Activated CD4-positive, CD25-positive, alpha-beta regulatory T cell (primary cell): ENCODE results near the gene SMCO2.

Experiments
- DNase-seq, 4 experiments: peaks; one replicate each; lab custom pipeline; 2025; lab: John Stamatoyannopoulos, UW

The SMCO2 gene

GRCh38 chr12:27446436-27446835 lies at the start of gene SMCO2:
TSS of gene SMCO2 (plus strand) at chr12:27446736. CDS start at chr12:27470632, 23,896 bp downstream.
- no peak for DNase-seq

DNA sequence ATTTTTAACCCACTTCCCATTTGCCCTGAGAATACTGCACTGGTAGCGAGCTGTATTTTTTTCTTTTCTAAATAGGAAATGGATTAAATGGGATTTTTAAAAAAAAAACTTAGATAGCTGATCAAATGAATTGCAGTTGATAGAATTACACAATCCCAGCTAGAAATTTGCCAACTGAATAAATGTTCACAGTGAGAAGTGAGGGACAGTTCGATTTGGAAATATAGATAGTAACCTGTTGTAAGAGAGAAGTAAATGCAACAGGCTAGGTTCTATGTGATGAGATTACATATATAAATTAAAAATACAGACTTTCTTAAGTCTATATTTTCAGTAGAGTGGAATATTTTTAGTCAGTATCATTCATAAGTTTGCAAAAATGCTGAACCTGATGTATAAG lies 48.1 kb upstream of the SMCO2 start:
- DNase-seq = no peak

GRCh38 chr12:27399074-27399473 lies 47.5 kb upstream of the SMCO2 start:
- DNase-seq = no peak

DNA sequence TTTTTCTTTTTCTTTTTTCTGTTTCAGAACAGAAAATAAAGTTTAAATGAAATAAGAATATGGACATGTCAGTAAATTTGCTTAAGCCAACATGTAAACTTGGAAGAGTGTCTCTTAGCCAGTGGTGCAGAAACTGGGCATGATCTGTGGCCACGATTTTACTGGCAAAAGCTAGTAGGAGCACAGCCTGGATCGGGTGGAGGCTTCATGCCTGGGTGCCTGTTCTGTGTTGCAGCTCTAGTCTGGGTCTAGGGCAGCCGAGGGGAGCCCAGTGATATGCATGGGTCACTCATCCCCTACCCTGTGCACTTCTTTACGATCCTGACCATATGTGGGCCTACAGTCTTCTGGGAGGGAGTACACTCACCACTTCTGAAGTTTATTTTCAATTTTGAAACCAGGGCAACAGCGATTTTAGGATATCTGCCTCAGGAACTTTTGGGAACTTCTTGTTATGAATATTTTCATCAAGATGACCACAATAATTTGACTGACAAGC lies 45.6 kb upstream of the SMCO2 start:
- no peak for DNase-seq

DNA sequence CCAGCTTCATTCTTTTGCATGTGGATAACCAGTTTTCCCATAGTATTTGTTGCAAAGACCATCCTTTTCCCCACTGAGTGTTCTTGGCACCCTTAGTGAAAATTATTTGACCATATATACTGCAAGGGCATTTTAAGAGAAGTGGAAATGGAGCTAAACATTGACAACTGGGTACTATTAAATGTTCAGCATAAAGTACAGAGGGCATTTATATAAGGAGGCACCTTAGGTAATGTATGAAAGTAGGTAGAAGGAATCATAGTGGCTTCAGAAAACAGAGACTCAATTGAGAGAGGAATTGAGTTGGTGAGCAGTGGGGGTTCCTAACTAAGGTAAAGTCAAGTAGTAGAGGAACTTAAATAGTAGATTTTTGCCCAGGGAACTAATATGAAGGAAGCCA lies 34.5 kb upstream of the SMCO2 start:
- no peak for DNase-seq

DNA sequence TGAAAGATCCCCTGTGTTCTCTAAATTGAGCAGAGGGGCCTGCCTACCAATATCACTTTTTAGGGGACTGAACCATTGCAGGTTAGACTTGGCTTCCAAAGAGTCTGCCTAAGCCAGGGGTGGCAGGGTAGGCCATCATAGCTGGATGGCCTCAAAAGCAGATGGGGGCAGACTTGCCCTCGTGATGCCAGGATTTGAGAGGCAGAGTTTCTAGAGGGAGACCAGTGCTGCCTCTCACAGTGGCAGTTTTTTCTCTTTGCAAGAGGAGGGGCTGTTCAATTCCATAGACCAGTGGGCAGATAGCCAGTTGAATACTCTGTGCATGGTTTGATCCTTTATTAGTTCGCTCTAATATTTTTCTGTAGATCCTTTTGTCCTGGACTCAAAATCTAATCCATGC lies 23.8 kb upstream of the SMCO2 start:
- no peak for DNase-seq

- no peak for DNase-seq
These were observed 21.8 kb upstream of the SMCO2 start for GRCh38 chr12:27424631-27425230.

GRCh38 chr12:27425306-27425705 lies 21.2 kb upstream of the SMCO2 start:
- DNase-seq = no peak

DNA sequence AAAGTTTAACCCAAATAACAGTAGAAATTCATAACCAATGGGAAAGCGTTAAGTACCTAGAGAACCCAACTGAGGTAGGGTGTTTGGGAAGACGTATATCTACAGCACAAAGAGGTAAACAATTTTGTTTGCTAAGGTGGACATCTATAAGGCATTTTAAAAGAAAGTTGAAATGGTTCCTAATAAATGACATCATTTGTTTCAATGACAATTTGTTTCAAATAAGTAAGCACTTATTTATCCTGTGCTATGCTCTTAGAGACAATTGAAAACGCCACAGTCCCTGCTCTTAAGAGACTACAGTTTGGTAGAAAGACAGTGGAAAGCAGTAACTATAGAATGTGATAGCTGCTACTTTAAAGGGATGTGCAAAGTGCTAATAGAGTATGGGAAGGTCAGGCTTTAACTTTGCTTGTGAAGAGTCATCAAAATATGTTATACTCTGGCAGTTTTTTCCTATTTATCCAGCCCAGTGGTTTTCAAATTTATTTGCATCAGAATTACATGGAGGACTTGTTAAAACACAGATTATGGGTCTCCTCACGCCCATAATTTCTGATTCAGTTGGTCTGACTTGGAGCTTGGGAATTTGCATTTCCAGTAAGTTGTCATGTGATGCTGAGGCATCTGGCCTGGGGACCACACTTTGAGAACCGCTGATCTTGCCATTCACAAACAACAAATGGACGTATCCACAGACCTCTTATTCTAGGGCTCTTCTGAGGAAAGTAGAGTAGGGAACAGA lies 19.6 kb upstream of the SMCO2 start:
- no peak for DNase-seq

DNA sequence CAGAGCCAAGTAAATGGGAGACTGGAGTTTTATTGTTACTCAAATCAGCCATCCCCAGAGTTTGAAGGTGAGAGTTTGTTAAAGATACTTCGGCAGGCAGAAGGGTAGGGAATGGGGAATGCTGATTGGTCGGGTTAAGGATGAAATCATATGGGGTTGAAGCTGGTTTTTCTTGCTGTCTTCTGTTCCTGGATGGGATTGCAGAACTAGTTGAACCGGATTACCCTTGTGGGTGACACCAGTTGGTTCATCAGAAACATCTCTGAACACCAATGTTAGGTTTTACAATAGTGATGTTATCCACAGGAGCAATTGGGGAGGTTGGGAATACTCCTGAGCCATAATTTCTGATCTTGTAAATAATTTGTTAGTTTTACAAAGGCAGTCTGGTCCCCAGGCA lies 18.7 kb upstream of the SMCO2 start:
- DNase-seq = no peak

- no peak for DNase-seq
These were observed 18.1 kb upstream of the SMCO2 start for GRCh38 chr12:27428466-27428865.

DNA sequence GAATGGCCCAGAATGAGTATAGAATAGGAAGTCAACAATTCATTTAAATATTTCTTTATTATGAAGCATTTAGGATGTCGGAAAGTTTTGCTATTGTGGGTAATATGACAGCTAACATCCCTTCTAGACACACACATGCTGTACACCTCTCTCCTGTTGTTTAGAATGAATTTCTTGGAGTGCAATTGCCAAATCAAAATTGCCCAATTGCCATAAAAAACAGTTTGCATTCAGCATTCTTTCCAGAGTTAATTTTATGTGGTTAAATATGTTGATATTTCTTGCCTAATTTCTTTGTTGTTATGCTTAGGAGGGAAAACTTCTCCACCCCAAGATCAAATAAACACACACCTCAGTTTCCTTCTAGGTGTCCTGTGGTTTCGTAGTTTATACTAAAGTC lies 16.9 kb upstream of the SMCO2 start:
- DNase-seq = no peak

- no peak for DNase-seq
These were observed 15.4 kb upstream of the SMCO2 start for GRCh38 chr12:27431185-27431584.

- DNase-seq = peak in 1 of 4 experiments; percentile 2
These were observed 11.6 kb upstream of the SMCO2 start for GRCh38 chr12:27434673-27435565.

DNA sequence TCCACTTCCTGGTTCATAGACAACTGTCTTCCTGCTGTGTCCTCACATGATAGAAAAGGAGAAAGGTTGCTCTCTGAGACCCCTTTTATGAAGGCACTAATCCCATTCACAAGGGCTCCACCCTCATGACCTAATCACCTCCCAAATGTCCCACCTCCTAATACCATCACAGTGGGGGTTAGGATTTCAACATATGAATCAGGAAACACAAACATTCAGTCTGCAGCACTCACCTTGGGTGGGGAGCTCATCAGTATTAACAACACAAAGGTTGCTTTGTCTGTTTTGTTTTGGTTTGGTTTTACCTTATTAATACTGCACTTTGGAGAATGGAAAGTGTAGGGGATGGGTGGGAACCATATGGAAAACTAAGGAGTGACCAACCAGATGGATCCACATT lies 10.5 kb upstream of the SMCO2 start:
- DNase-seq = no peak

- no peak for DNase-seq
These were observed 9.8 kb upstream of the SMCO2 start for GRCh38 chr12:27436768-27437167.

DNA sequence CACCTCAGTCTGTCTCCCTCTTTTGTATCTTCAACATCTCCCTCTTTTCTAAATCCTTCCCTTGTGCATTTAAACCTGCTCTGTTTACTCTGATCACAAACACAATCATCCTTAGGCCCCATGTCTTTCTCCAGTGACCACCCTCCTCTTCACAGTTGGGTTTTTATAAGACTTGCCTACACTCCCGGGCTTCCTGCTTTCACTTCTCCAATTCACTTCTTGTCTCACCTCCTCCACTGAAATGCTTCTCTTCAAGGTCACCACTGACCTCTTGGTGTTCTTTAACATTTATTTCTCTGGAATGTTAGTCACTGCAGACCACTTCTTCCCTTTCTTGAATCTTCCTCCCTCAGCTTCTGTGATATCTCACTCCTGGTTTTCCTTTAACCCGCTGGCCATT lies 8.7 kb upstream of the SMCO2 start:
- no peak for DNase-seq

- no peak for DNase-seq
These were observed 1.2 kb downstream of the SMCO2 start for GRCh38 chr12:27447761-27448160.

GRCh38 chr12:27449026-27449425 lies 2.5 kb downstream of the SMCO2 start:
- DNase-seq = no peak

GRCh38 chr12:27449893-27450534 lies 3.5 kb downstream of the SMCO2 start:
- no peak for DNase-seq

GRCh38 chr12:27451036-27451825 lies 4.7 kb downstream of the SMCO2 start:
- no peak for DNase-seq
